ENCODE results near the gene ROBO2. TPM values are rescaled to one million over a fixed set of nuclear protein-coding genes. Genes with fewer than 3 reads are reported as not detected.
"Not testable (repeated sequence)": the region's sequence is repeated elsewhere in the genome, so short reads cannot be mapped to it uniquely, and the experiment has no call there.

ROBO2 gene
- total RNA-seq, 4 donors from 2014 or later: 4.7 to 8.4 (median 6.6) TPM

DNA sequence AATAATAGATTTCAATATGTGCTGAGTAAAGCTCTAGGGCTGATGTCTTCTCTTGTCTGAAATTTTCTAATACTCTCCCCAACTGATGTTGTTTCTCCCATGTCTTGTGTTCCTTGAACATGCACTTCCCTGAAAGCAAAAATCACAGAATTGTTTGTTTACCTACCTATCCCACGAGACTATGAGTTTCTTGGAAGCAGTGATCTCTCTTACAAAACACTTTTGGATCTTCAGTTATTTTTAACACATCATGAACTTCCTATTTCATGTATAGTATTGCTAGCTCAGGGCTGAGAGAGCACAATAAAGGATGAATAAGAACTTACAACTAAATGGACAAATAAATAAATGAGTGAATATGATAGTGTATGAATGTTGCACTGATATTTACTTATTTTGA is 365.0 kb downstream of the ROBO2 start:
- H3K4me1 ChIP-seq: no peaks in the 10 kb centered on the region
- H3K27ac ChIP-seq: no peak overlapping the region
- peaks cover 0 to 4% (median 0%) of the 10 kb centered on the region in 3 donors for H3K9me3 ChIP-seq
- H3K36me3 ChIP-seq: no peaks in the 10 kb centered on the region
- TF ChIP-seq POLR2A (IDR thresholded peaks at IDR 0.05): no peak
- TF ChIP-seq CTCF (IDR thresholded peaks at IDR 0.05): no peak
- no peak overlapping the region for H3K4me3 ChIP-seq
- DNase-seq: no peak
- intact Hi-C loops (cut with DNase I): no loop called here
- WGBS, 2 donors: 33 to 55% methylated on average over 1 of the region's 1 CpG
- H3K27me3 ChIP-seq: no peaks in the 10 kb centered on the region

GRCh38 chr3:77407441-77407840 is 367.5 kb downstream of the ROBO2 start:
- H3K9me3 ChIP-seq: peaks cover 0 to 3% (median 0%) of the 10 kb centered on the region in 3 donors
- intact Hi-C loops (cut with DNase I): no loop called here
- DNase-seq: no peak
- no peaks in the 10 kb centered on the region for H3K27me3 ChIP-seq
- no peaks in the 10 kb centered on the region for H3K36me3 ChIP-seq
- no peak overlapping the region for H3K4me3 ChIP-seq
- TF ChIP-seq CTCF (IDR thresholded peaks at IDR 0.05) (no peak), POLR2A (IDR thresholded peaks at IDR 0.05) (no peak)
- H3K27ac ChIP-seq: no peak overlapping the region
- 40 to 41% methylated on average over 3 of the region's 3 CpGs for WGBS, 2 donors
- peaks cover 0 to 15% (median 5%) of the 10 kb centered on the region in 3 donors for H3K4me1 ChIP-seq

DNA sequence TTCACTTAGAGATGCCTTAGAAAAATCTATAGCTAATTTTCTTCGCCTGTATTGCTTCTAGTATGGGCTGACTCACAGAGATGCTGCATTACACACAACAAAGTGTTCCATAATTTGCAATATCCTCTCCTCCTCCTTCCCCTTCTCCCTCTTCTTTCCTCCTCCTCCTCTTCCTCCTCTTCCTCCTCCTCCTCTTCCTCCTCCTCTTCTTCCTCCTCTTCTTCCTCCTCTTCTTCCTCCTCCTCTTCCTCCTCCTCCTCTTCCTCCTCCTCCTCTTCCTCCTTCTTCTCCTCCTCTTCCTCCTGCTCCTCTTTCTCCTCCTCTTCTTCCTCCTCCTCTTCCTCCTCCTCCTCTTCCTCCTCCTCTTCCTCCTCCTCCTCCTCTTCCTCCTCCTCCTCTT is 370.4 kb downstream of the ROBO2 start:
- H3K27me3 ChIP-seq; H3K9me3 ChIP-seq; H3K36me3 ChIP-seq; intact Hi-C loops (cut with DNase I); H3K27ac ChIP-seq; H3K4me3 ChIP-seq; DNase-seq: not testable (repeated sequence)
- peaks cover 0 to 23% (median 6%) of the 10 kb centered on the region in 3 donors for H3K4me1 ChIP-seq
- 71 to 96% methylated on average over 1 of the region's 1 CpG for WGBS, 2 donors

DNA sequence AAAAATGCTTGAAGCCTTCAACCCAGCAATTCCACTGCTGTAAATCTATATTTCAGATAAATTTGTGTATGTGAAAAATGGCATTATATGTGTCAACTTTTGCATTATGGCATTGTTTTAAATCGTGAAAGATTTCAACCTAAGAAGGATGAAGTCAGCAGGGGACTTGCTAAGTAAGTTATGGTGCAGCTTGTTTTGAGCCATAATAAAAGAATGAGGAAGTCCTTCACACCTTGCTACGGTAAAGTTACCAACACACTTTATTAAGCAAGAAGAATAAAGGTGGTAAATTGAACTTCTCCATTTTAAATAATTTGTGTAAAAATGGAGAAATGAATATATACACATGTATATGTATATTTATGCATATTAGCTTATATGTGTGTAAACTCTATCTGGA is 371.4 kb downstream of the ROBO2 start:
- TF ChIP-seq CTCF (IDR thresholded peaks at IDR 0.05) (no peak), POLR2A (IDR thresholded peaks at IDR 0.05) (no peak)
- no peak for DNase-seq
- intact Hi-C loops (cut with DNase I): no loop called here
- WGBS, 2 donors: 31 to 38% methylated on average over 2 of the region's 2 CpGs
- Histone ChIP-seq H3K36me3 (no peaks in the 10 kb centered on the region), H3K27ac (peak overlapping the region in 1 of 4 donors; percentile 36), H3K27me3 (no peaks in the 10 kb centered on the region), H3K9me3 (no peaks in the 10 kb centered on the region), H3K4me1 (peaks cover 0 to 23% (median 6%) of the 10 kb centered on the region in 3 donors), H3K4me3 (no peak overlapping the region)

- Histone ChIP-seq H3K4me3 (no peak overlapping the region), H3K27me3 (no peaks in the 10 kb centered on the region), H3K27ac (peak overlapping the region in 1 of 4 donors; percentile 36), H3K9me3 (no peaks in the 10 kb centered on the region), H3K4me1 (peaks cover 0 to 23% (median 6%) of the 10 kb centered on the region in 3 donors), H3K36me3 (no peaks in the 10 kb centered on the region)
- TF ChIP-seq CTCF (IDR thresholded peaks at IDR 0.05) (no peak), POLR2A (IDR thresholded peaks at IDR 0.05) (no peak)
- no peak for DNase-seq
- intact Hi-C loops (cut with DNase I): no loop called here
- 33 to 37% methylated on average over 4 of the region's 4 CpGs for WGBS, 2 donors
Measured at GRCh38 chr3:77412021-77412438, 372.1 kb downstream of the ROBO2 start.

DNA sequence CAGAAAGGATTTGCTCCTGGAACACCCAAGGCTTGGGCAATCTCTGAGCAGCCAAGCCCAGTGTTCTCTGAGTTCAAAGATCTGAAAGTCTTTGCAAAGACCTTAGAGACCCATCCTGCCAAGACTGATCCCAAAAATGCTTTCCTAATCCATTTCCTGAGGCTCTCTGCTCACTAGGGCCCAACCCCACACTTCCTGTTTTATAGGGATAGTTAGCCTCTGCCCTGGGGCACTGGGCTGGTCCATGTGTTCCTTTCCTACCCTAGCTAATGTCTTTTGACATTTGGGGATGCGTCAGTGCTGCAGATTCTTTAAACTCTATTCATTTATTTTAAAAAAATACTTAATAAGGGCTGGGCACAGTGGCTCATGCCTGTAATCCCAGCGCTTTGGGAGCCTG is 372.7 kb downstream of the ROBO2 start:
- Histone ChIP-seq H3K36me3 (no peaks in the 10 kb centered on the region), H3K4me3 (no peak overlapping the region), H3K27me3 (no peaks in the 10 kb centered on the region), H3K9me3 (no peaks in the 10 kb centered on the region), H3K27ac (peak overlapping the region in 1 of 4 donors; percentile 36), H3K4me1 (peaks cover 0 to 23% (median 6%) of the 10 kb centered on the region in 3 donors)
- intact Hi-C loops (cut with DNase I): no loop called here
- DNase-seq: no peak
- WGBS, 2 donors: 32 to 65% methylated on average over 2 of the region's 2 CpGs
- TF ChIP-seq POLR2A (IDR thresholded peaks at IDR 0.05) (no peak), CTCF (IDR thresholded peaks at IDR 0.05) (no peak)

All from esophagus squamous epithelium (tissue), 5 donors.